ENCODE measurements around the gene METTL2A.

DNA sequence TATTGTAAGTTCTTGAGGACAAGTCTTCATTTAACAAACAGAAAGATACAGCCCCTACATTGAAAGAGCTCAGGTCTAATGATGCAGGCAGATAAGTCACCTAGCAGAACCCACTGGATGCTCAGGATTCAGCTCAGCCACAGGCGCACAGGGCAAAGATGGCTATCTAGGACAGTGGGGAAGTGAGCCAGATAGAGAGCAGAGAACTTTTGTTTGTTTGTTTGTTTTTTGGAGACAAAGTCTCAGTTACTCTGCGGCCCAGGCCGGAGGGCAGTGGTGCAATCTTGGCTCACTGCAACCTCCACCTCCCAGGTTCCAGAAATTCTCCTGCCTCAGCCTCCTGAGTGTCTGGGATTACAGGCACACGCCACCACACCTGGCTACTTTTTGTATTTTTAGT is 20.4 kb downstream of the METTL2A start:
- TF ChIP-seq EP300 (IDR thresholded peaks at IDR 0.05; ENCODE audit: low read depth) = no peak
- no peak for TF ChIP-seq POLR2A (IDR thresholded peaks at IDR 0.05)
- TF ChIP-seq, protein P1, sequence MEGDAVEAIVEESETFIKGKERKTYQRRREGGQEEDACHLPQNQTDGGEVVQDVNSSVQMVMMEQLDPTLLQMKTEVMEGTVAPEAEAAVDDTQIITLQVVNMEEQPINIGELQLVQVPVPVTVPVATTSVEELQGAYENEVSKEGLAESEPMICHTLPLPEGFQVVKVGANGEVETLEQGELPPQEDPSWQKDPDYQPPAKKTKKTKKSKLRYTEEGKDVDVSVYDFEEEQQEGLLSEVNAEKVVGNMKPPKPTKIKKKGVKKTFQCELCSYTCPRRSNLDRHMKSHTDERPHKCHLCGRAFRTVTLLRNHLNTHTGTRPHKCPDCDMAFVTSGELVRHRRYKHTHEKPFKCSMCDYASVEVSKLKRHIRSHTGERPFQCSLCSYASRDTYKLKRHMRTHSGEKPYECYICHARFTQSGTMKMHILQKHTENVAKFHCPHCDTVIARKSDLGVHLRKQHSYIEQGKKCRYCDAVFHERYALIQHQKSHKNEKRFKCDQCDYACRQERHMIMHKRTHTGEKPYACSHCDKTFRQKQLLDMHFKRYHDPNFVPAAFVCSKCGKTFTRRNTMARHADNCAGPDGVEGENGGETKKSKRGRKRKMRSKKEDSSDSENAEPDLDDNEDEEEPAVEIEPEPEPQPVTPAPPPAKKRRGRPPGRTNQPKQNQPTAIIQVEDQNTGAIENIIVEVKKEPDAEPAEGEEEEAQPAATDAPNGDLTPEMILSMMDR (IDR thresholded peaks at IDR 0.05) = no peak
- no peak for TF ChIP-seq POLR2AphosphoS5 (IDR thresholded peaks at IDR 0.05)

All from transverse colon (tissue), 4 donors.